ENCODE results near the gene ZCCHC24.

The ZCCHC24 gene

DNA sequence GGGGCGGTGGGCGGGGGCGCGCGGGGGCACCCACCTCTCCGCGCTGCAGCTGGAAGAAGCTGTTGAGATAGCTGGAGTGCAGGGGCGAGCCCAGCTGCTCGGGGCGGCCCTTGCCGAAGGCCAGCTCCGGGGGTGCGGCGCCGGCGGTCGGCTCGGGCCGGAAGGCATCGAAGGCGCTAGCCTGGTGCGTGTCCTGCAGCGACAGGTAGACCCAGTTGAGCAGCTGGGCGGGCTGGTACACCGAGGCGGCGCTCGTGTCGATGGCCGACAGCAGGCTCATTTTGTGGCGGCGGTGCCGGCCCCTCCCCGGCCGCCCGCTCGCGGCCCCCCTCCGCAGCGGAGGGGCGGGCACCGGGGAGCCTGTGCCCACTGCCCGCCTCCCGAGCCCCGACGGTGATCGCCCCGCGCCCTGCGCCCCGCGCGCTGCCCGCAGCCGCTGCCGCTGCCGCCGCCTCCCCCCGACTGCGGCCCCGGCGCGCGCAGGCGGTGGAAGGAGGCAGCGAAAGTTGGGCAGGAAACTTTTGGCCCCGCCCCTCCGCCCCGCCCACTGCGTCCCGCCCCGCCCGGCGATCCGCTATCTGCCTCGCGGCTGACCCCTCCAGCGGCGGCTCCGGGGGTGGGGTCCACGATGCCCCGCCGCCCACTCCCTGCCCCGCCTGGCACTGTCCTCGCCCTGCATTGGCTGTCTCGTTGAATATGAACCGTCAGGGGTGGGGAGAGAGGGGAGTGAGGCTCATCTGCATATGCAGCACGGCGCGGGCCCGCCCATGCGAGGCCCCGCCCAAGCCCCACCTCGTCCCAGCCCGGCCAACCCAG is at the start of gene ZCCHC24:
TSS of gene ZCCHC24 (minus strand) at position 464 of the 816 bp plus-strand sequence. CDS start at position 280, 184 bp downstream.
- peak within 1 kb of the TSS; percentile 75 for H3K27ac Mint-ChIP-seq (ENCODE audit: low read depth)
- peaks cover 23% of the 10 kb centered on the region for H3K4me1 Mint-ChIP-seq
- DNase-seq (ENCODE audit: low spot score in 2 of 2) (peak; percentile 88 to 95), ATAC-seq (replicated peaks; ENCODE audit: extremely low read depth, poor library complexity, severe bottlenecking) (peak; percentile 93)
- no peaks in the 10 kb centered on the region for H3K9me3 Mint-ChIP-seq
- H3K4me3 Mint-ChIP-seq: peak within 1 kb of the TSS; percentile 89
- no peaks in the 10 kb centered on the region for H3K27me3 Mint-ChIP-seq
- H3K36me3 Mint-ChIP-seq (ENCODE audit: insufficient read depth): peaks cover 11% of the 10 kb centered on the region

DNA sequence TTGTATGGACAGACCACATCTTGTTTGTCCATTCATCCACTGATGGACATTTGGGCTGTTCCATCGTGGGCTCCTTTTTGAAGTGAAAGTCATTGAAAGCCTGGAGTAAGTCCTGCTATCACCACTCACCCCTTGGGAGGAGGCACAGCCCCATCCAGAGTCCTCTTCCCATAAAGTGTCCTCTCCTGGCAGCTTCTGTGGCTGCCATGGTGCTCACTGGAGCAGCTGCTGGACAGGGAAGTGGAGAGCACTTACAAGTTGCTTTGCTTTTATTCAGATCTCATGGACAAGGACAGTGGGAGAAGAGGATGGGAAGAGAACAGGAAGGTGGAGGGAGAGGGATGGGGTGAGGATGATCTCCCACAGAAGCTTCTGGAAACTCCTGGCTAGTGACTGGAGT is 48.4 kb upstream of the ZCCHC24 start:
- Mint-ChIP-seq H3K27ac (ENCODE audit: low read depth) (no peak overlapping the region), H3K9me3 (no peaks in the 10 kb centered on the region), H3K27me3 (peaks cover 31% of the 10 kb centered on the region), H3K4me1 (no peaks in the 10 kb centered on the region), H3K36me3 (ENCODE audit: insufficient read depth) (no peaks in the 10 kb centered on the region), H3K4me3 (no peak overlapping the region)
- ATAC-seq (replicated peaks; ENCODE audit: extremely low read depth, poor library complexity, severe bottlenecking) (no peak), DNase-seq (ENCODE audit: low spot score in 2 of 2) (no peak)

DNA sequence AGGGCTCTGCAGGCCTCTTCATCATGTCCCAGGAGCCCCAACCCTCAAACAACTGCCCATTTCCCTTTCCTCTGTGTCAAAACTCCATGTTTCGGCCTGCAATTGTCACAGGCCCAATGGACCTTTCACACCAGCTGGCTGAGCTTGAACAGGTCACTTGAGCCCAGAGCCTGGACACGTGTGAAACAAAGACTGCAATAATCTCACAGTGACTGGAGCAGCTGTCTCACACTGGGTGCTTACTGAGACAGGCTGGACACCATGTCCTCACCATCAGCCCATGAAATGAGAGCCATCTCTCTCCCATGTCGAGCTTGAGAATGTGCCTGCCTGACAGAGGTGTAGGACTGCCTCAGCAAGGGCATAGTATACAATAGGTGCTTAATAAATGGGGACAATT is 47.4 kb upstream of the ZCCHC24 start:
- Mint-ChIP-seq H3K36me3 (ENCODE audit: insufficient read depth) (no peaks in the 10 kb centered on the region), H3K9me3 (no peaks in the 10 kb centered on the region), H3K27ac (ENCODE audit: low read depth) (no peak overlapping the region), H3K4me3 (no peak overlapping the region), H3K27me3 (peaks cover 22% of the 10 kb centered on the region), H3K4me1 (no peaks in the 10 kb centered on the region)
- no peak for DNase-seq (ENCODE audit: low spot score in 2 of 2)
- ATAC-seq (replicated peaks; ENCODE audit: extremely low read depth, poor library complexity, severe bottlenecking): no peak

DNA sequence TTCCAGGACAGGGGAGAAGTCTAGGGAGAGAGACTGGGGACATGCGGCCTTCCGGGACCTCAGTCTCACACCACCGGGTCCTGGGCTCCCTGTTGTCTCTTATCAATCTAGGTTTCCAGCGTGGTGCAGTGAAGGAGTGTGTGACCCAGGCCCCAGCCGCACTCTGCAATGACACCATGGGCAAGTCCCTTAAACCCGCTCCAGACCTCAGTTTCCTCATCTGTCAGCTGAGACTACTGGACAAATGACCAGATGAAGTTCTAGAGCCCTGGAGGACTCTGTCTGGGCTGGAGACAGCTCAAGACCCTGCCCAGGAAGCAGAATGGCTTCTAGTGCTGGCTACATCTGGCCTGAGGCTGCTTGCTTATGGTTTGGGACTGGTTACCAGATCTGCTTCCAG is 46.8 kb upstream of the ZCCHC24 start:
- Mint-ChIP-seq H3K4me1 (no peaks in the 10 kb centered on the region), H3K27me3 (peaks cover 16% of the 10 kb centered on the region), H3K36me3 (ENCODE audit: insufficient read depth) (no peaks in the 10 kb centered on the region), H3K27ac (ENCODE audit: low read depth) (no peak overlapping the region), H3K4me3 (no peak overlapping the region), H3K9me3 (no peaks in the 10 kb centered on the region)
- ATAC-seq (replicated peaks; ENCODE audit: extremely low read depth, poor library complexity, severe bottlenecking) (no peak), DNase-seq (ENCODE audit: low spot score in 2 of 2) (no peak)

DNA sequence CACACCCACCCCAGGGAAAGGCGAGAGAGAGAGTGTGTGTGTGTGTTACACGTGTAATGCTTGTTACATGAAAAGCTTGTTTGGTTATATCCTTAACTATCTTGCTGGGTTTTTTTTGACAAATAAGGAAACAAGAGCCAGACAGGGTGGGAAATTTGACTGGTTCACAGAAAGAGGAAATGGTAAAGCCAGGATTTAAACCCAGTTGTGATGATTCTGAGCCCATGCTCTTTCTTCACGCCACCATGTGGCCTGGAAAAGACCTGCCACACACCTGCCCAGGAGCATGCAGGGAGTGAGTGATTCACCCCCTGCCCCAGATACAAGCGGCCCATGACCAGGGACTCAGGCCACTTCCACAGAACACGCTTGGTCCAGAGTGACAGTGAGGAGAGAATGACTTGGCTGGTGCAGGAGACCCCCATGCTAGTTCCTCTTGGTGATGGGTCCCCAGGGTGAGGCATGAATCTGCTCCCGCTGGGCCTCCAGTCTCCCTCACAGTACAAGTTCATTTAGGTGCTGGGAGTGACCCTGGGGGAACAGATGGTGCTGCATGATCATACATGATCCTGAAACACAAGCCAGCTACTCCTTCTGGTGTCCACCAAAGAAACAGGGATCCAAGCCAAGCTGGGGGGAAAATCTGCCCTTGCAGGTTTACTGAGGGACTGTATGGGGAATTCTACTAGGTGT is 45.9 kb upstream of the ZCCHC24 start:
- peaks cover 6% of the 10 kb centered on the region for H3K27me3 Mint-ChIP-seq
- H3K4me3 Mint-ChIP-seq: no peak overlapping the region
- no peak overlapping the region for H3K27ac Mint-ChIP-seq (ENCODE audit: low read depth)
- H3K4me1 Mint-ChIP-seq: no peaks in the 10 kb centered on the region
- DNase-seq (ENCODE audit: low spot score in 2 of 2): no peak
- no peaks in the 10 kb centered on the region for H3K36me3 Mint-ChIP-seq (ENCODE audit: insufficient read depth)
- H3K9me3 Mint-ChIP-seq: no peaks in the 10 kb centered on the region
- no peak for ATAC-seq (replicated peaks; ENCODE audit: extremely low read depth, poor library complexity, severe bottlenecking)

DNA sequence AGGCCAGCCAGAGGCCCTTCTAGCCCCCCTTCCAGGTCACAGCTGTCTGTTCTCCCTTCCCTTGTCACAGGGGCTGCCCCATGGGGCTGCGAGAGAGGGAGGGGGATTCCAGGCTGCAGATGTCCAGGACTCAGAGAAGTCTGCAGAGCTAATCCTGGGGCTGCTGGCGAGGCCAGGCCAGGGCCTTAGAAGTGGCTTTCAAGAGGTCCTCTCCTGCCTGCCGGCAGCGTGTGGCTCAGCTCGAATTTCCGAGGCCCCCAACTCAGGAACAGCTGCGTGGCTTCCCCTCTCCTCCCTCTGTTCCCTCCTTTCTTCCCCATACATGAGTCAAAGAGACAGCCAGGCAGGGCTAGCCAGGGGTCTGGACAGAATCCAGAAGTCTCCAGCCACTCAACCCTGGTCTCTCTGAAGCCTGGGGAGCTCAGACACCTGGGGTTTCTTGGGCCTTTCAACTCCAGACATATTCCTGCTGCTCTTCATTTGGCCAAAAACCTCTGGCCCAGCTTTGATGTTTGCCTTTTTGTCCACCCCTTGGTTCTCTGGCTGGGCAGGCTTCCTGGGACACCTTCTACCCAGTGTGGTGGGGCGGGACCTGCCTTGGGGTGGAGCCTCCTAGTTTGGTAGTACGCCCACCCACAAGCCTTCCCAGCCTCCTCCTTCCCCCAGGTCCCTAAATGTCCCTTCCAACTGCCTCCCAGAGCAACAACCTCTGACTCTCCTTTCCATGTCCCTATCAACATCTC is 45.1 kb upstream of the ZCCHC24 start:
- Mint-ChIP-seq H3K27me3 (no peaks in the 10 kb centered on the region), H3K4me3 (no peak overlapping the region), H3K4me1 (no peaks in the 10 kb centered on the region), H3K36me3 (ENCODE audit: insufficient read depth) (no peaks in the 10 kb centered on the region), H3K9me3 (no peaks in the 10 kb centered on the region), H3K27ac (ENCODE audit: low read depth) (no peak overlapping the region)
- DNase-seq (ENCODE audit: low spot score in 2 of 2) (no peak), ATAC-seq (replicated peaks; ENCODE audit: extremely low read depth, poor library complexity, severe bottlenecking) (no peak)

DNA sequence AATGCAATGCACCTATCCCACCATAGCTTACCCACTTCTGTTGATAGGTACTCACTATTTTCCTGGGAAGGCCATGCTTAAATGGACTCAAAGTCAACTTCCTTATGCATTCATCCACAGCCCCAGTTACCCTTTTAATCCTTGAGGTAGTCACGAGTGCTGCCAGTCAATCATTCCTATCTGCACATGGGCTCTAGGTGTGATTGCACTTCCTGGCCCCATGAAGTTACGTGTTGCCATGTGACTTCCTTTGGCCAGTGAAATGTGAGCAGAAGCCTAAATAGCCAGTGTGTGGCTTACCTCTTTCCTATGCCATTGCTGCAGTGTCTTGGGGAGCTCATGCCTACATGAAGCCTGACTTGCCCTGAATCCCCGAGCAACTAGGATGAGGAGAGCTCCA is 43.4 kb upstream of the ZCCHC24 start:
- no peak for ATAC-seq (replicated peaks; ENCODE audit: extremely low read depth, poor library complexity, severe bottlenecking)
- H3K4me3 Mint-ChIP-seq: no peak overlapping the region

DNA sequence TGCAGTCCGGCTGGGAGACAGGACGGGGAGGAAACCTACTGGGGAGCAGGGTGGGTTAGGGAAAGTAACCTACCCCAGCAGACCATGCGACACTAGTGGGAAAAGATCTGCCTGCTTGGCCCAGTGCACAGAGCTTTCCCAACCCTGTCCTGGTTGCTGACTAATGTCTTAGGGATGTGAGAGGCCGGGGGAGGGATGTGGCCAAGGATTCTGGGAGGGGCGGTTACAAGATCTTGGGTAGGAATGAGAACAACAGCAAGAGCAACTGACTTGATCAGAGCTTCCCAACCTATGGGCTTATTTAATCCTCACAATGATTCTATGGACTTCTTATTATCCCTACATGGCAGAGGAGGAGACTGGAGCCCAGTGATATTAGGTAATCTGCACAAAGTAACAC is 42.9 kb upstream of the ZCCHC24 start:
- no peak for DNase-seq (ENCODE audit: low spot score in 2 of 2)
- no peaks in the 10 kb centered on the region for H3K36me3 Mint-ChIP-seq (ENCODE audit: insufficient read depth)
- H3K27me3 Mint-ChIP-seq: no peaks in the 10 kb centered on the region
- H3K9me3 Mint-ChIP-seq: no peaks in the 10 kb centered on the region
- no peaks in the 10 kb centered on the region for H3K4me1 Mint-ChIP-seq
- no peak overlapping the region for H3K27ac Mint-ChIP-seq (ENCODE audit: low read depth)
- ATAC-seq (replicated peaks; ENCODE audit: extremely low read depth, poor library complexity, severe bottlenecking): no peak
- no peak overlapping the region for H3K4me3 Mint-ChIP-seq

More for the DNA sequence above, 43.4 kb upstream of the ZCCHC24 start:
- no peaks in the 10 kb centered on the region for H3K9me3 Mint-ChIP-seq
- H3K27ac Mint-ChIP-seq (ENCODE audit: low read depth): no peak overlapping the region
- no peak for DNase-seq (ENCODE audit: low spot score in 2 of 2)
- H3K36me3 Mint-ChIP-seq (ENCODE audit: insufficient read depth): no peaks in the 10 kb centered on the region
- H3K4me1 Mint-ChIP-seq: no peaks in the 10 kb centered on the region
- H3K27me3 Mint-ChIP-seq: no peaks in the 10 kb centered on the region

DNA sequence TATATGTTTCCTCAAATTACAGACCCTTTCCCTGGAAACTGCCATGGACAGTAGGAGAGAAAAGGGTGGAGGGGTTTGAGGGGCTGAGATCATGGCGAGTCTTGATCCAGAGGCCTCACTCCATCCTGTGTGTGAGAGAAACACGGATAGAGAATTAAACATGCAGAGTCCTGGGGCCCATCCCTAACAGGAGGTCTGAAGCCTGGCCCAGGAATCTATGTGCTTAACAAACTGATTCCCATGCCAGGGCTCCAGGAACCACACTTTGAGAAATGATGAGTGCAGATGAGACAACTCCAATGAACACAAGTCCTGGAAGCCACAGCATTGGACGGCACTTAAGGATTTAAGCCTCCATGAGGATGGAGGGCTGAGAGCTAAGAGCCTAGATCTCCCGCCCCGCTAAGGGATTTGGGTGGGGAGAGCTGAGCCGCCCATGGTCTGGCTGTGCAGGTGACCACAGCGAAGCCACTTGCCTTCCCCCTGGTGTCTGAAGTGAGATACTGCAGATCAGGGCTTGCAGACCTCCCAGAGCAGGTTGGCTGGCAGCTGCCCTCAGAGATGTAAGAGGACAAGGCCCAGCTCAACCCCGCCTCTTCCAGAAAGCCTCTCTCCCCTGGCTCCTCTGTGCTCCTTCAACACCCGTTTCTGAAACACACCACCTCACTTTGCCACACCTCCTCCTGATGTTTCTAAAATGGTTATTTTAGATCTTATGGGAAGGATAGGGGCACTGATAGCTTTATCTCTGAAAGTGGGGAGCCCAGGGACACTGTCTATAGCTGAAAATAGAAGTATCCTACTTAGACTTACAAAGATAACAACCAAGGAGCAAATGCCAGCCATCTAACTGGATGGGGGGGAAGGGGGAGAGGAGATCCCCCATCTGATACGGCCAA is 42.1 kb upstream of the ZCCHC24 start:
- Mint-ChIP-seq H3K36me3 (ENCODE audit: insufficient read depth) (no peaks in the 10 kb centered on the region), H3K27me3 (no peaks in the 10 kb centered on the region), H3K4me3 (no peak overlapping the region), H3K9me3 (no peaks in the 10 kb centered on the region), H3K27ac (ENCODE audit: low read depth) (no peak overlapping the region), H3K4me1 (no peaks in the 10 kb centered on the region)
- ATAC-seq (replicated peaks; ENCODE audit: extremely low read depth, poor library complexity, severe bottlenecking): no peak
- DNase-seq (ENCODE audit: low spot score in 2 of 2): no peak

DNA sequence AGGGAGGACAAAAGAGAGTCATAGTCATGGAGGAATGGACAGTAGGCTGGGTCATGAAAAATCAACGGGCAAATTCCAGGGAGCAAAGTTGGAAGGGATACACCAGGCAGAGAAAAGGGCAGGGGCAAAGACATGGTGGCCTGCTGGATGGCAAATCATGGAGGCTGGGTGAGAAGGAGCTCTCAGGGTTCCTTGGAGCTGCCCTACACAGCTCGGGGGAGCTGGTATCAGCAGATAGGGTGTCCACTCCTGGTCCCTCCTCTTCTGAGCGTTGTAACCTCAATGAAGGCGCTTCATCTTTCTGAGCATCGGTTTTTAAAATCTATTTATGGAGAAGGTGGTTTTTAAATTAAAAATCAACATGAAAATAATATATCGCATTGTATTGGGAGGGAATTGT is 39.1 kb upstream of the ZCCHC24 start:
- H3K27ac Mint-ChIP-seq (ENCODE audit: low read depth): no peak overlapping the region
- DNase-seq (ENCODE audit: low spot score in 2 of 2) (no peak), ATAC-seq (replicated peaks; ENCODE audit: extremely low read depth, poor library complexity, severe bottlenecking) (no peak)
- H3K9me3 Mint-ChIP-seq: no peaks in the 10 kb centered on the region
- H3K4me1 Mint-ChIP-seq: no peaks in the 10 kb centered on the region
- H3K27me3 Mint-ChIP-seq: no peaks in the 10 kb centered on the region
- no peaks in the 10 kb centered on the region for H3K36me3 Mint-ChIP-seq (ENCODE audit: insufficient read depth)
- no peak overlapping the region for H3K4me3 Mint-ChIP-seq

DNA sequence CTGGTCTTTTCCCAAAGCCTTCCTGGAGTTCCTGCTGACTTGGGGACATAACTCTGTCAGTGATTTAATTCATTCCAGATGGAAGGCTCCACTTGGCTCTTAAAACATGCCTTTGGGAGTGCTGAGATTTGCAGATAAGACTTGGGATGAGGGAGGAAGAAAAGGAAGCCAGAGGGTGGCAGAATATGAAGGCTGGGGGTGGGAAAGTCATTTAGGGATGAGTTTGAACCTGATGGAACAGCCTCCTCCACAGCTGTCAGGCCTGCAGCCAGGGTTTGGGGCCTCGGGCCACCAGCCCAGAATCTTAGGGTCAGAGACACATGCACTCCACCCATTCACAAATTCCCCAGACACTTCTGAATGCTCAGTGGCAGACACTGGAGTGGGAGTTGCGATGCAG is 38.5 kb upstream of the ZCCHC24 start:
- no peak overlapping the region for H3K27ac Mint-ChIP-seq (ENCODE audit: low read depth)
- H3K4me1 Mint-ChIP-seq: no peaks in the 10 kb centered on the region
- no peak overlapping the region for H3K4me3 Mint-ChIP-seq
- ATAC-seq (replicated peaks; ENCODE audit: extremely low read depth, poor library complexity, severe bottlenecking) (no peak), DNase-seq (ENCODE audit: low spot score in 2 of 2) (no peak)
- H3K9me3 Mint-ChIP-seq: no peaks in the 10 kb centered on the region
- H3K36me3 Mint-ChIP-seq (ENCODE audit: insufficient read depth): no peaks in the 10 kb centered on the region
- no peaks in the 10 kb centered on the region for H3K27me3 Mint-ChIP-seq

DNA sequence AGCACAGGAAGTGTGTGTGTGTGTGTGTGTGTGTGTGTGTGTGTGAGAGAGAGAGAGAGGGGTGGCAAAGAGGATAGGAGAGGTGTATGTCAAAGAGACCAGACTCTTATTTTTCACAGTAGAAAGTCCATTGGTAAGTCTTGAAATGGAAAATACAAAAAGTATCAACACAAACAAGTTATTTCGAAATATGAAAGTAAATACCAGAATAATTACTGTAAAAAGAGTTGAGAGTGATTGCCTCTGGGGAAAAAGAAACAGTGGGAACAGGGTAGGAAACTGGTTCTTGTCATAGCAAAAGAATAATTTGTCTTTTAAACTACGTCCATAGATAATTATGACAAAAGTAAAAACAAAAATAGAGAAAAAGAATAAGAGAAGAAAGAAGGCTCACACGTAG is 37.9 kb upstream of the ZCCHC24 start:
- H3K36me3 Mint-ChIP-seq (ENCODE audit: insufficient read depth): no peaks in the 10 kb centered on the region
- DNase-seq (ENCODE audit: low spot score in 2 of 2): no peak
- no peak overlapping the region for H3K27ac Mint-ChIP-seq (ENCODE audit: low read depth)
- ATAC-seq (replicated peaks; ENCODE audit: extremely low read depth, poor library complexity, severe bottlenecking): no peak
- no peak overlapping the region for H3K4me3 Mint-ChIP-seq
- no peaks in the 10 kb centered on the region for H3K9me3 Mint-ChIP-seq
- no peaks in the 10 kb centered on the region for H3K4me1 Mint-ChIP-seq
- H3K27me3 Mint-ChIP-seq: no peaks in the 10 kb centered on the region

All from central memory CD8-positive, alpha-beta T cell (primary cell).